ENCODE data around the gene MAP3K20.
"Not testable (repeated sequence)": the region's sequence is repeated elsewhere in the genome, so short reads cannot be mapped to it uniquely, and the experiment has no call there.

Gene MAP3K20

GRCh38 chr2:173163357-173163756 lies 87.7 kb downstream of the MAP3K20 start:
- H3K4me1 ChIP-seq (ENCODE audit: control insufficient read depth, insufficient read depth, low read length); H3K4me3 ChIP-seq (ENCODE audit: low read length); H3K27ac ChIP-seq (ENCODE audit: low read depth, low read length); H3K36me3 ChIP-seq (ENCODE audit: control insufficient read depth, insufficient read depth, low read length); H3K9ac ChIP-seq (ENCODE audit: low read length); H3K27me3 ChIP-seq (ENCODE audit: control insufficient read depth, insufficient read depth, low read length): not testable (repeated sequence)

- Histone ChIP-seq H3K27me3 (ENCODE audit: control insufficient read depth, insufficient read depth, low read length) (no peaks in the 10 kb centered on the region), H3K27ac (ENCODE audit: low read depth, low read length) (no peak overlapping the region), H3K4me1 (ENCODE audit: control insufficient read depth, insufficient read depth, low read length) (no peaks in the 10 kb centered on the region), H3K36me3 (ENCODE audit: control insufficient read depth, insufficient read depth, low read length) (no peaks in the 10 kb centered on the region), H3K4me3 (ENCODE audit: low read length) (no peak overlapping the region), H3K9ac (ENCODE audit: low read length) (no peak overlapping the region)
These were observed 88.8 kb downstream of the MAP3K20 start for GRCh38 chr2:173164396-173164795.

GRCh38 chr2:173165443-173166238 lies 90.0 kb downstream of the MAP3K20 start:
- H3K4me3 ChIP-seq (ENCODE audit: low read length): no peak overlapping the region
- no peaks in the 10 kb centered on the region for H3K36me3 ChIP-seq (ENCODE audit: control insufficient read depth, insufficient read depth, low read length)
- no peak overlapping the region for H3K9ac ChIP-seq (ENCODE audit: low read length)
- no peaks in the 10 kb centered on the region for H3K27me3 ChIP-seq (ENCODE audit: control insufficient read depth, insufficient read depth, low read length)
- H3K27ac ChIP-seq (ENCODE audit: low read depth, low read length): no peak overlapping the region
- H3K4me1 ChIP-seq (ENCODE audit: control insufficient read depth, insufficient read depth, low read length): no peaks in the 10 kb centered on the region

GRCh38 chr2:173171321-173171720 lies 95.7 kb downstream of the MAP3K20 start:
- Histone ChIP-seq H3K27ac (ENCODE audit: low read depth, low read length) (no peak overlapping the region), H3K27me3 (ENCODE audit: control insufficient read depth, insufficient read depth, low read length) (no peaks in the 10 kb centered on the region), H3K36me3 (ENCODE audit: control insufficient read depth, insufficient read depth, low read length) (no peaks in the 10 kb centered on the region), H3K4me3 (ENCODE audit: low read length) (no peak overlapping the region), H3K9ac (ENCODE audit: low read length) (no peak overlapping the region), H3K4me1 (ENCODE audit: control insufficient read depth, insufficient read depth, low read length) (no peaks in the 10 kb centered on the region)

- Histone ChIP-seq H3K9ac (ENCODE audit: low read length) (no peak overlapping the region), H3K36me3 (ENCODE audit: control insufficient read depth, insufficient read depth, low read length) (no peaks in the 10 kb centered on the region), H3K4me3 (ENCODE audit: low read length) (no peak overlapping the region), H3K4me1 (ENCODE audit: control insufficient read depth, insufficient read depth, low read length) (no peaks in the 10 kb centered on the region), H3K27ac (ENCODE audit: low read depth, low read length) (no peak overlapping the region), H3K27me3 (ENCODE audit: control insufficient read depth, insufficient read depth, low read length) (no peaks in the 10 kb centered on the region)
These were observed 96.4 kb downstream of the MAP3K20 start for GRCh38 chr2:173171924-173172643.

GRCh38 chr2:173174339-173174738 lies 98.7 kb downstream of the MAP3K20 start:
- not testable (repeated sequence) for H3K4me3 ChIP-seq (ENCODE audit: low read length)

GRCh38 chr2:173175222-173175621 lies 99.6 kb downstream of the MAP3K20 start:
- Histone ChIP-seq H3K9ac (ENCODE audit: low read length) (no peak overlapping the region), H3K4me1 (ENCODE audit: control insufficient read depth, insufficient read depth, low read length) (no peaks in the 10 kb centered on the region), H3K27ac (ENCODE audit: low read depth, low read length) (no peak overlapping the region), H3K27me3 (ENCODE audit: control insufficient read depth, insufficient read depth, low read length) (no peaks in the 10 kb centered on the region), H3K4me3 (ENCODE audit: low read length) (no peak overlapping the region), H3K36me3 (ENCODE audit: control insufficient read depth, insufficient read depth, low read length) (no peaks in the 10 kb centered on the region)

More at GRCh38 chr2:173174339-173174738, 98.7 kb downstream of the MAP3K20 start:
- not testable (repeated sequence) for H3K27me3 ChIP-seq (ENCODE audit: control insufficient read depth, insufficient read depth, low read length); H3K36me3 ChIP-seq (ENCODE audit: control insufficient read depth, insufficient read depth, low read length); H3K4me1 ChIP-seq (ENCODE audit: control insufficient read depth, insufficient read depth, low read length); H3K9ac ChIP-seq (ENCODE audit: low read length); H3K27ac ChIP-seq (ENCODE audit: low read depth, low read length)

GRCh38 chr2:173181982-173182381 lies 106.3 kb downstream of the MAP3K20 start:
- Histone ChIP-seq H3K9ac (ENCODE audit: low read length) (no peak overlapping the region), H3K4me3 (ENCODE audit: low read length) (no peak overlapping the region), H3K27me3 (ENCODE audit: control insufficient read depth, insufficient read depth, low read length) (no peaks in the 10 kb centered on the region), H3K4me1 (ENCODE audit: control insufficient read depth, insufficient read depth, low read length) (peaks cover 16% of the 10 kb centered on the region), H3K36me3 (ENCODE audit: control insufficient read depth, insufficient read depth, low read length) (no peaks in the 10 kb centered on the region), H3K27ac (ENCODE audit: low read depth, low read length) (peak overlapping the region; percentile 43)

- no peak overlapping the region for H3K9ac ChIP-seq (ENCODE audit: low read length)
- H3K36me3 ChIP-seq (ENCODE audit: control insufficient read depth, insufficient read depth, low read length): no peaks in the 10 kb centered on the region
- H3K4me3 ChIP-seq (ENCODE audit: low read length): no peak overlapping the region
- peaks cover 23% of the 10 kb centered on the region for H3K4me1 ChIP-seq (ENCODE audit: control insufficient read depth, insufficient read depth, low read length)
- no peaks in the 10 kb centered on the region for H3K27me3 ChIP-seq (ENCODE audit: control insufficient read depth, insufficient read depth, low read length)
- peak overlapping the region; percentile 37 for H3K27ac ChIP-seq (ENCODE audit: low read depth, low read length)
These were observed 108.7 kb downstream of the MAP3K20 start for GRCh38 chr2:173184031-173185004.

- Histone ChIP-seq H3K36me3 (ENCODE audit: control insufficient read depth, insufficient read depth, low read length) (no peaks in the 10 kb centered on the region), H3K27ac (ENCODE audit: low read depth, low read length) (no peak overlapping the region), H3K9ac (ENCODE audit: low read length) (no peak overlapping the region), H3K4me3 (ENCODE audit: low read length) (no peak overlapping the region), H3K27me3 (ENCODE audit: control insufficient read depth, insufficient read depth, low read length) (no peaks in the 10 kb centered on the region), H3K4me1 (ENCODE audit: control insufficient read depth, insufficient read depth, low read length) (peaks cover 23% of the 10 kb centered on the region)
These were observed 109.8 kb downstream of the MAP3K20 start for GRCh38 chr2:173185437-173185836.

- H3K4me3 ChIP-seq (ENCODE audit: low read length): no peak overlapping the region
- H3K27me3 ChIP-seq (ENCODE audit: control insufficient read depth, insufficient read depth, low read length): no peaks in the 10 kb centered on the region
- H3K36me3 ChIP-seq (ENCODE audit: control insufficient read depth, insufficient read depth, low read length): no peaks in the 10 kb centered on the region
- H3K9ac ChIP-seq (ENCODE audit: low read length): no peak overlapping the region
- H3K27ac ChIP-seq (ENCODE audit: low read depth, low read length): peak overlapping the region; percentile 15
- peaks cover 27% of the 10 kb centered on the region for H3K4me1 ChIP-seq (ENCODE audit: control insufficient read depth, insufficient read depth, low read length)
These were observed 112.5 kb downstream of the MAP3K20 start for GRCh38 chr2:173187941-173188788.

Data from rectal smooth muscle tissue (tissue), 1 donor.